ENCODE data around the gene TTLL10. TPM values are rescaled to one million over a fixed set of nuclear protein-coding genes. Genes with fewer than 3 reads are reported as not detected.

Gene TTLL10
- polyA plus RNA-seq, 4 donors, result 0.41 to 1.1 (median 0.63) TPM

- DNase-seq (ENCODE audit: low read depth in 4 of 4, low spot score in 2 of 4), result no peak
These were observed 27.5 kb downstream of the TTLL10 start for GRCh38 chr1:1200876-1201810.

- DNase-seq (ENCODE audit: low read depth in 4 of 4, low spot score in 2 of 4), result no peak
These were observed 29.3 kb downstream of the TTLL10 start for GRCh38 chr1:1202831-1203560.

- DNase-seq (ENCODE audit: low read depth in 4 of 4, low spot score in 2 of 4), result no peak
These were observed 30.1 kb downstream of the TTLL10 start for GRCh38 chr1:1203561-1204424.

- no peak for DNase-seq (ENCODE audit: low read depth in 4 of 4, low spot score in 2 of 4)
These were observed 30.8 kb downstream of the TTLL10 start for GRCh38 chr1:1204425-1204920.

GRCh38 chr1:1204998-1205768 lies 31.5 kb downstream of the TTLL10 start:
- DNase-seq (ENCODE audit: low read depth in 4 of 4, low spot score in 2 of 4), result no peak

GRCh38 chr1:1205769-1206375 lies 32.2 kb downstream of the TTLL10 start:
- no peak for DNase-seq (ENCODE audit: low read depth in 4 of 4, low spot score in 2 of 4)

GRCh38 chr1:1206376-1206965 lies 32.8 kb downstream of the TTLL10 start, which contains the start of gene TNFRSF18:
TNFRSF18 (minus strand) TSS chr1:1206592; CDS start chr1:1206571, 21 bp downstream.
- no peak for DNase-seq (ENCODE audit: low read depth in 4 of 4, low spot score in 2 of 4)

- DNase-seq (ENCODE audit: low read depth in 4 of 4, low spot score in 2 of 4), result no peak
These were observed 33.4 kb downstream of the TTLL10 start for GRCh38 chr1:1206966-1207531.

GRCh38 chr1:1207571-1207892 lies 33.9 kb downstream of the TTLL10 start:
- DNase-seq (ENCODE audit: low read depth in 4 of 4, low spot score in 2 of 4), result no peak

- DNase-seq (ENCODE audit: low read depth in 4 of 4, low spot score in 2 of 4), result no peak
These were observed 35.2 kb downstream of the TTLL10 start for GRCh38 chr1:1208713-1209433.

GRCh38 chr1:1210726-1211540 lies 37.3 kb downstream of the TTLL10 start:
- DNase-seq (ENCODE audit: low read depth in 4 of 4, low spot score in 2 of 4), result no peak

GRCh38 chr1:1211541-1212441 lies 38.1 kb downstream of the TTLL10 start:
- no peak for DNase-seq (ENCODE audit: low read depth in 4 of 4, low spot score in 2 of 4)

GRCh38 chr1:1212780-1213344 lies 39.2 kb downstream of the TTLL10 start:
- no peak for DNase-seq (ENCODE audit: low read depth in 4 of 4, low spot score in 2 of 4)

- no peak for DNase-seq (ENCODE audit: low read depth in 4 of 4, low spot score in 2 of 4)
These were observed 39.9 kb downstream of the TTLL10 start, which contains the start of gene TNFRSF4 for GRCh38 chr1:1213345-1214265. TNFRSF4 (minus strand) TSS chr1:1214153; CDS start chr1:1214127, 26 bp downstream.

All from left renal cortex interstitium (tissue), 4 donors.